ENCODE data around the gene NOTCH1.

The NOTCH1 gene

DNA sequence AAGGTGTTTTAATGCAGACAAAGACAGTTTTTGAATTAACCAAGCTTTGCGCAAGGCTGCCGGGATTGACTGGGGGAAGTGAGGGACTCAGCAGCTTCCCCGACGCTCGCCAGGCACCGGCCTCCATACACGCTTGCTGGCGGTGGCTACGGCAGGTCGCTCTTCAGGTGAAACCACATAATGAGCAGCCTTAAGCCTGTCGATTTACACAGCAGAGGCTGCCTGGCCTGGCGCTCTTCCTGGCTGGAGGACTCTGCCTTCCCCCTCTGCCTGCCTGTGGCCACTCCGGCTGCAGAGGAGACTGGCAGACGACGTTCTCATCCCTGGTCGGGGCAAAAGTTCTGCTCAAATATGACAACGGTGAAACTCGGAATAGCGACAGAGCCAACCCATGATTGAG, 9.0 kb upstream of the NOTCH1 start:
- no peak for DNase-seq (ENCODE audit: low read depth, low spot score)
- TF ChIP-seq, protein P1, sequence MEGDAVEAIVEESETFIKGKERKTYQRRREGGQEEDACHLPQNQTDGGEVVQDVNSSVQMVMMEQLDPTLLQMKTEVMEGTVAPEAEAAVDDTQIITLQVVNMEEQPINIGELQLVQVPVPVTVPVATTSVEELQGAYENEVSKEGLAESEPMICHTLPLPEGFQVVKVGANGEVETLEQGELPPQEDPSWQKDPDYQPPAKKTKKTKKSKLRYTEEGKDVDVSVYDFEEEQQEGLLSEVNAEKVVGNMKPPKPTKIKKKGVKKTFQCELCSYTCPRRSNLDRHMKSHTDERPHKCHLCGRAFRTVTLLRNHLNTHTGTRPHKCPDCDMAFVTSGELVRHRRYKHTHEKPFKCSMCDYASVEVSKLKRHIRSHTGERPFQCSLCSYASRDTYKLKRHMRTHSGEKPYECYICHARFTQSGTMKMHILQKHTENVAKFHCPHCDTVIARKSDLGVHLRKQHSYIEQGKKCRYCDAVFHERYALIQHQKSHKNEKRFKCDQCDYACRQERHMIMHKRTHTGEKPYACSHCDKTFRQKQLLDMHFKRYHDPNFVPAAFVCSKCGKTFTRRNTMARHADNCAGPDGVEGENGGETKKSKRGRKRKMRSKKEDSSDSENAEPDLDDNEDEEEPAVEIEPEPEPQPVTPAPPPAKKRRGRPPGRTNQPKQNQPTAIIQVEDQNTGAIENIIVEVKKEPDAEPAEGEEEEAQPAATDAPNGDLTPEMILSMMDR (IDR thresholded peaks at IDR 0.05; ENCODE audit: insufficient read depth, low read length, missing control alignments) = no peak
- ChIA-PET CTCF (interaction anchor here (1.6 kb wide), 1 partner anchor 70 kb away, joined by 7 read pairs; no protein-coding TSS in a partner anchor), POLR2A (no interaction called here)
- H3K4me3 ChIP-seq (ENCODE audit: low read depth, low read length) = no peak overlapping the region

DNA sequence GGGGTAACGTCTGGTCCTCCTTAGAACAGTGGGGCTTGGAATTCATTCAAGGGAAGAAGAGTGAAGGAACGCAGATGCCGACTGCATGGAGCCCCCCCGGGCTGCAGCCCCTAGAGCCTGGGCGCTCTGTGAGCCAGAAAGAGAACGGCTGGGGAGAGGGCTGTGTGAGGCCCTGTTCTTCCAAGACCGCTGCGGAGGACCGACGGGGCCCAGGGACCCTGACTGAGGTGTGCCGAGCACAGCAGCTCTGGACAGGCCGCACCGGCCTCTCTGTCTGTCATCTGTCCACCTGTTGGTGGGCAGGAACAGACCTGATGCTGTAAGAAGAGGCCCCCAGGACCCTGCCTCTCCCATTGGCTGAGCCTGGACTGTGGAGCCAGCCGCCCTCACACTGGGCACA, 7.7 kb upstream of the NOTCH1 start:
- TF ChIP-seq, protein P1 (IDR thresholded peaks at IDR 0.05; ENCODE audit: insufficient read depth, low read length, missing control alignments) = no peak
- CTCF ChIA-PET = interaction anchor here (1.6 kb wide), 1 partner anchor 68 kb away, joined by 7 read pairs; no protein-coding TSS in a partner anchor
- no peak overlapping the region for H3K4me3 ChIP-seq (ENCODE audit: low read depth, low read length)
- no peak for DNase-seq (ENCODE audit: low read depth, low spot score)
- POLR2A ChIA-PET = no interaction called here

DNA sequence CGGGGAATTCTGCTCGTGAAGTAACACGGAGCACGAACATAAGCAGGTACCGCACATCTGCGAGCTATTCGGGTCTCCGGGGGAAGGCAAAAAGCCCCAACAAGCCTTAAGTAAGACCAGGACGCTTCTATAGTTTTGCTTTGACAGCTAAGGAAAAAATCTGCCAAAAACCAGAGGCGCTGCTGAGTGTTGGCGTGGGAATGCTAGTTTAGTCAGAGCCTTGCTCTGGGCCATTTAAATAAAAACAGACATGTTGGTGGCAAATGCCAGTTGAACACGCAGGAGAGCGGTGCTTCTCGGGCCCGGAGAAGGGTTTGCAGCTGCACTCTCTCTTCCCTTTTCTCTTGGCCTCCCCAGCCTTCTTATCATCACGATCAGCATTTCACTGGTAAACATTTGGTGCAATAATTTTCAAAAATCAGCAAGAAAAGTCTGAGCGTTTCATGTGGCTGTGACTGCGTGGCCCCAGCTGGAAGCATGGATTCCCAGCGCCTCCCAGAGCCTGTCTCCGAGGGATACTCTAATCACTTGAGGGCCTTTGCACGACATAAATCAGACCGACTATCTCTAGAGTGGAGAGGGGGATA, 6.4 kb upstream of the NOTCH1 start:
- peak overlapping the region; percentile 29 for H3K4me3 ChIP-seq (ENCODE audit: low read depth, low read length)
- TF ChIP-seq, protein P1 (IDR thresholded peaks at IDR 0.05; ENCODE audit: insufficient read depth, low read length, missing control alignments) = no peak
- DNase-seq (ENCODE audit: low read depth, low spot score) = peak; percentile 76
- ChIA-PET CTCF (interaction anchor here (0.9 to 1.5 kb wide), 5 partner anchors 10 to 73 kb away, joined by 3 to 6 read pairs (median 3); no protein-coding TSS in a partner anchor), POLR2A (interaction anchor here (0.6 kb wide), 1 partner anchor 16 kb away, joined by 3 read pairs; no protein-coding TSS in a partner anchor)

DNA sequence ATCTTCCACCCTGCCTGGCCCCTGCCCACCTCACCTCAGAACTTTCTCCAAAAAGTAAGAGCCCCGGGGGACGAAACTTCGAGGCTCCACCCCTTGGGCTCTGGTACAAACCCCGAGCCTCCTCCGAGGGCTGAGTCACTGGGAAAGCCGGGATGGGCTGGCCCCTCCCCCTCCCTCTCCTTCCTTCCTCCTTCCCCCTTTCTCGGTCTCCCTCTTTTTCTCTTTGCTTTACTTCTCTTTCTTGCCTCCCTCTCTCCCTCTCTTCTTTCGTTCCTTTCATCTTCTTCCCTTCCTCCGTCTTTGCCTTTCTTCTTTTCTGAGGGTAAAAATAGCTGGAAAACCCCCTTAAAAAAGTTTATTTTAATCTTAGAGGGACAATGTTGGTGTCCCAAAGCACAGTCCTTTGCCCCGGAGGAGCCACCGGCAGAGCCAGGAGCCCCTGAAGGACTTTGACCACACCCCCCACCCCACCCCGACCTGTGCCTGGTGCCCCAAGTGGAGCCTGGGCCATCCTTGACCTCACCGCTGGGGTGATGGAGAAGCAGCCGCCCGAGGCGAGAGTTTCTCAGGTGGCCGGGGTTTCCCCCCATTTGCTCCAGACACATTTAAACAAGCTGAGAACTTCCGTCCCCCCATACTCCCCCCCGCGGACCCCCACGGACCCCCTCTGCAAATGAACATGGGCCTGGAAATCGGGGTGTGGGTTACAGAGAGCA, 5.7 kb upstream of the NOTCH1 start:
- ChIA-PET POLR2A (interaction anchor here (0.6 kb wide), 1 partner anchor 17 kb away, joined by 3 read pairs; no protein-coding TSS in a partner anchor), CTCF (interaction anchor here (0.9 to 1.5 kb wide), 5 partner anchors 11 to 74 kb away, joined by 3 to 6 read pairs (median 3); no protein-coding TSS in a partner anchor)
- peak overlapping the region; percentile 29 for H3K4me3 ChIP-seq (ENCODE audit: low read depth, low read length)
- TF ChIP-seq, protein P1 (IDR thresholded peaks at IDR 0.05; ENCODE audit: insufficient read depth, low read length, missing control alignments) = no peak
- DNase-seq (ENCODE audit: low read depth, low spot score) = no peak

DNA sequence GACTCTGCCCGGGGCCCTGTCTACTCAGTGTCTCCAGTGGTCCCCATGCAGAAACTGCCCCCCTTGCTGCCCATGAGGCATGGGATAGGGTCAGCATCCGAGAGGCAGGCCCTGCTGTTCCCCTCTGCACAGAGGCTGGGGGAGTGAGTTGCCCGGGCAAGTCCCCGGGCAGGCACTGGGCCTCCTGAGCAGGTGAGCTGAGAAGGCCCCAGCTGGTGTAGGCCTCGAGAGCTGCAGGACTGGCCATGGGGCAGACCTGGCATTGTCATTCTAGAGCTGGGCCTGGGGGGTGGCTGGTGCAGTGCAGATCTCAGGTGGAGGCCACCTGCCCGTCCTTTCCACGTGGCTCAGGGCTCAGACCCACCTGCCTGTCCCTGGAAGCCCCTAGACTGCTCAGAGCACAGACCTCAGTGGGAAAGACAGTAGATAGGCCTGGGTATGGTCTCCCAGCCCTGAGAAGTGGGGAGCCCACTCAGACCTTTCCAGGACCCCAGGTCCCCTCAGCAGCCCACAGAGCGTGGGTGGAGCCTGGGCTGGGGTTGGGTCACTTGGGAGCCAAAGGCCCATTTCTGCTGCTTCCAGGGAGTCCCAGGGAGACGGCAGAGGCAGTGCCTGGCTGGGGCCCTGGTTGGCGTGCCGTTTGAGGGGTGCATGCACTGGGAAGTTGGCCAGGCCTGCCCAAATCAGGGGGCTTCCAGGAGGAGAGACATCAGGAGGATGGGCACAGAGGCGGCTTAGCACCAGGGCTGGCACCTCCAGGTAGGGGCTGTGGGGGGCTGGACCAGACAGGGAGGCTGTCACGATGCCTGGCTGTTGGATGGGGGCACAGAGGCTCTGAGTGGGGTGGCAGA, 4.8 kb upstream of the NOTCH1 start:
- POLR2A ChIA-PET = interaction anchor here (1.0 kb wide), 1 partner anchor 17 kb away, joined by 3 read pairs; no protein-coding TSS in a partner anchor
- no peak overlapping the region for H3K4me3 ChIP-seq (ENCODE audit: low read depth, low read length)
- no peak for DNase-seq (ENCODE audit: low read depth, low spot score)
- TF ChIP-seq, protein P1 (IDR thresholded peaks at IDR 0.05; ENCODE audit: insufficient read depth, low read length, missing control alignments) = no peak
- CTCF ChIA-PET = interaction anchor here (1.0 to 1.5 kb wide), 3 partner anchors 12 to 75 kb away, joined by 3 to 5 read pairs (median 3); no protein-coding TSS in a partner anchor
